Testis (tissue), 2 donors: ENCODE measurements around the gene RABGAP1L.

Experiments used
- CTCF ChIP-seq, 3 experiments: fragments of 450-650 bp in 2 of 3; fragments of 200-600 bp in 1 of 3; sonication (generic) in 1 of 3; IDR thresholded peaks; one replicate each; pipeline ENCODE4 v1.5.1; 2016 to 2019; ENCODE audit warnings: antibody characterized with exemption in 3 of 3, mild to moderate bottlenecking in 2 of 3, moderate library complexity in 1 of 3
- POLR2A ChIP-seq: fragments of 450-650 bp; IDR thresholded peaks from one replicate; pipeline ENCODE4 v1.6.1; 2017; ENCODE audit warnings: antibody characterized with exemption, mild to moderate bottlenecking, moderate library complexity

GRCh38 chr1:174160603-174161002 lies 1.3 kb downstream of the RABGAP1L start:
- no peak for TF ChIP-seq CTCF (IDR thresholded peaks at IDR 0.05)
- no peak for TF ChIP-seq POLR2A
